Liver (tissue), 9 donors: ENCODE data around the gene LGALS4. TPM values are rescaled to one million over a fixed set of nuclear protein-coding genes. Genes with fewer than 3 reads are reported as not detected.

Experiments
- DNase-seq: peaks from one replicate; pipeline ENCODE4 v3.0.0-alpha.2; 2017; ENCODE audit warnings: low spot score
- H3K27ac ChIP-seq, 2 donors: one replicate each; pipeline ENCODE4 v1.7.0; 2013; ENCODE audit warnings: inconsistent platforms in 2 of 2, low read length in 2 of 2, control low read depth in 1 of 2, low read depth in 1 of 2, mild to moderate bottlenecking in 1 of 2
- H3K27me3 ChIP-seq, 4 donors: one replicate each; pipeline versions ENCODE4 v1.6.1 to v1.7.0; 2013; ENCODE audit warnings: low read length in 3 of 4, inconsistent platforms in 1 of 4, mild to moderate bottlenecking in 1 of 4, moderate library complexity in 1 of 4; ENCODE audit not compliant: control insufficient read depth in 4 of 4, insufficient read depth in 4 of 4
- H3K36me3 ChIP-seq, 4 donors: one replicate each; pipeline versions ENCODE4 v1.6.1 to v1.7.0; 2013; ENCODE audit warnings: low read length in 3 of 4, mild to moderate bottlenecking in 3 of 4, low read depth in 1 of 4, moderate library complexity in 1 of 4; ENCODE audit not compliant: control insufficient read depth in 4 of 4, insufficient read depth in 3 of 4
- H3K4me1 ChIP-seq, 4 donors: one replicate each; pipeline versions ENCODE4 v1.6.1 to v1.7.0; 2013; ENCODE audit warnings: low read length in 3 of 4, mild to moderate bottlenecking in 3 of 4, moderate library complexity in 1 of 4; ENCODE audit not compliant: control insufficient read depth in 4 of 4, insufficient read depth in 4 of 4
- H3K4me3 ChIP-seq, 3 donors: one replicate each; pipeline versions ENCODE4 v1.6.1 to v1.7.0; 2013; ENCODE audit warnings: low read length in 3 of 3, control low read depth in 1 of 3, low read depth in 1 of 3, mild to moderate bottlenecking in 1 of 3
- H3K9ac ChIP-seq, 2 donors: one replicate each; pipeline ENCODE4 v1.7.0; 2013; ENCODE audit warnings: low read length in 2 of 2, mild to moderate bottlenecking in 2 of 2, moderate library complexity in 2 of 2, control low read depth in 1 of 2, low read depth in 1 of 2
- H3K9me3 ChIP-seq, 4 donors: one replicate each; pipeline versions ENCODE4 v1.6.1 to v1.7.0; 2013; ENCODE audit warnings: low read length in 3 of 4; ENCODE audit not compliant: control insufficient read depth in 4 of 4
- EGR1 ChIP-seq, 2 donors: IDR thresholded peaks; 2 replicates each; pipeline ENCODE4 v1.6.1; 2016 to 2018; ENCODE audit warnings: antibody characterized with exemption in 2 of 2, low read depth in 2 of 2
- FOXA1 ChIP-seq: IDR thresholded peaks from 2 replicates; pipeline ENCODE4 v1.6.1; 2016; ENCODE audit warnings: antibody characterized with exemption
- FOXA2 ChIP-seq: IDR thresholded peaks from 2 replicates; pipeline ENCODE4 v1.6.1; 2016; ENCODE audit warnings: antibody characterized with exemption
- GABPA ChIP-seq, 2 donors: IDR thresholded peaks in 1 of 2; conservative IDR thresholded peaks in 1 of 2; 2 replicates each; pipeline ENCODE4 v1.6.1; 2016; ENCODE audit warnings: antibody characterized with exemption in 2 of 2, mild to moderate bottlenecking in 1 of 2, moderate library complexity in 1 of 2
- HNF4A ChIP-seq, 2 donors: conservative IDR thresholded peaks; 2 replicates each; pipeline ENCODE4 v1.6.1; 2016; ENCODE audit warnings: antibody characterized with exemption in 2 of 2, mild to moderate bottlenecking in 2 of 2
- HNF4G ChIP-seq: IDR thresholded peaks from 2 replicates; pipeline ENCODE4 v1.6.1; 2016; ENCODE audit warnings: antibody characterized with exemption
- JUND ChIP-seq, 2 donors: IDR thresholded peaks; 2 replicates each; pipeline ENCODE4 v1.6.1; 2016; ENCODE audit warnings: antibody characterized with exemption in 2 of 2
- NR2F2 ChIP-seq: IDR thresholded peaks from 2 replicates; pipeline ENCODE4 v1.6.1; 2016; ENCODE audit warnings: antibody characterized with exemption
- RAD21 ChIP-seq, 2 donors: IDR thresholded peaks; 2 replicates each; pipeline ENCODE4 v1.6.1; 2016; ENCODE audit warnings: antibody characterized with exemption in 2 of 2, mild to moderate bottlenecking in 2 of 2
- RXRA ChIP-seq, 2 donors: IDR thresholded peaks; 2 replicates each; pipeline ENCODE4 v1.6.1; 2017 to 2018; ENCODE audit warnings: antibody characterized with exemption in 2 of 2, mild to moderate bottlenecking in 1 of 2
- SP1 ChIP-seq: IDR thresholded peaks from 2 replicates; pipeline ENCODE4 v1.6.1; 2018; ENCODE audit warnings: antibody characterized with exemption, mild to moderate bottlenecking
- TAF1 ChIP-seq: conservative IDR thresholded peaks from 2 replicates; pipeline ENCODE4 v1.6.1; 2016; ENCODE audit warnings: antibody characterized with exemption, mild to moderate bottlenecking
- YY1 ChIP-seq: IDR thresholded peaks from 2 replicates; pipeline ENCODE4 v1.6.1; 2016; ENCODE audit warnings: antibody characterized with exemption, mild to moderate bottlenecking
- WGBS: extraction: QIAGEN DNeasy Blood & Tissue Kit; methylation state at CpG from one replicate; pipeline ENCODE4 v1.1.7; 2013; 5-methylcytosine and 5-hydroxymethylcytosine counted together
- polyA plus RNA-seq, 2 donors: library from polyadenylated mRNA; stranded (reverse) in 1 of 2; unstranded in 1 of 2; fragments of 200-250 nt in 1 of 2; fragments of >200 nt in 1 of 2; fragmentation: Nextera tagmentation in 1 of 2; extraction: Ambion mirVana in 1 of 2; gene quantifications; one replicate each; pipeline versions ENCODE4 v1.2.1 to v1.2.3, GENCODE V29; 2013 to 2015
- total RNA-seq, 2 donors: library from RNA; depleted of rRNA; stranded (reverse); fragments of >200 nt; gene quantifications; one replicate each; pipeline ENCODE4 v1.2.3, GENCODE V29; 2014
- TF ChIP-seq, protein P1 (sequence below): IDR thresholded peaks from 2 replicates; pipeline ENCODE4 v1.6.1; 2016; ENCODE audit warnings: antibody characterized with exemption, mild to moderate bottlenecking
- TF ChIP-seq, protein P2 (sequence below): IDR thresholded peaks from 2 replicates; pipeline ENCODE4 v1.6.1; 2016; ENCODE audit warnings: antibody characterized with exemption
- TF ChIP-seq, protein P3 (sequence below): IDR thresholded peaks from 2 replicates; pipeline ENCODE4 v1.6.1; 2016; ENCODE audit warnings: antibody characterized with exemption
- TF ChIP-seq, protein P4 (sequence below): IDR thresholded peaks from 2 replicates; pipeline ENCODE4 v1.6.1; 2016; ENCODE audit warnings: antibody characterized with exemption
- TF ChIP-seq, protein P5 (sequence below): fragments of 150-350 bp; IDR thresholded peaks from 2 replicates; pipeline ENCODE4 v1.5.1; 2017; ENCODE audit warnings: improper control_type of control experiment, low read depth, low read length; ENCODE audit not compliant: missing input control
- donor health status: healthy.
- donor health status: healthy.
- donor health status: healthy.
- donor health status: healthy.
- donor health status: healthy.

Gene LGALS4
- total and polyA plus RNA-seq, 4 donors: 0.42 to 40.6 (median 12.1) TPM

- peaks cover 14 to 42% (median 27%) of the 10 kb centered on the region in 4 donors for H3K36me3 ChIP-seq
Measured at GRCh38 chr19:38819231-38819920, 6.6 kb upstream of the LGALS4 start.

DNA sequence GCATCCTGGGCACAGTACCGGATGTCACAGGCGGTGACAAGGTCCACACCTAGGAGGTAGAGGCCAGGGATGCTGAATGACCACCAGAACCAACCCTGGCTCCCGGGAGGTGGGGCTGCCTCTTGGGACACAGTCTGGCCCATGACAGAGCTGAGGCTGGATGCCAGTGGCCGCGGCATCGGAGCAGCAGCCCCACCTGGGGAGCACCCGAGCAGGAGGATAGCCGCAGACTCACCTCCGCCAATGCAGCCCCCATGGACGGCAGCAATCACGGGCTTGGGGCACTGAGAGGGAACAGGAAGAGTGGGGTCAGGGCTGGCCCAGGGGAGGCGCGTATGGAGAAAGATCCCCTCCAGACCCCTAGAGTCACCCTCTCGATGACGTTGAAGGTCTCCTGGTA is 4.3 kb upstream of the LGALS4 start:
- Histone ChIP-seq H3K4me1 (peaks cover 4 to 31% (median 19%) of the 10 kb centered on the region in 4 donors), H3K27me3 (no peaks in the 10 kb centered on the region), H3K9me3 (no peaks in the 10 kb centered on the region), H3K27ac (no peak overlapping the region), H3K9ac (no peak overlapping the region), H3K4me3 (no peak overlapping the region), H3K36me3 (peaks cover 14 to 36% (median 21%) of the 10 kb centered on the region in 4 donors)
- no peak for DNase-seq
- WGBS: 97% methylated on average over 15 of the region's 15 CpGs
- TF ChIP-seq HNF4G (no peak), RAD21 (IDR thresholded peaks at IDR 0.05) (no peak), SP1 (no peak), GABPA (IDR thresholded peaks at IDR 0.05 in 1 of 2, conservative IDR thresholded peaks at IDR 0.05 in 1 of 2) (no peak), FOXA2 (no peak), HNF4A (conservative IDR thresholded peaks at IDR 0.05) (no peak), JUND (IDR thresholded peaks at IDR 0.05) (no peak), NR2F2 (no peak), FOXA1 (no peak), RXRA (IDR thresholded peaks at IDR 0.05) (no peak)
- TF ChIP-seq, protein P1, sequence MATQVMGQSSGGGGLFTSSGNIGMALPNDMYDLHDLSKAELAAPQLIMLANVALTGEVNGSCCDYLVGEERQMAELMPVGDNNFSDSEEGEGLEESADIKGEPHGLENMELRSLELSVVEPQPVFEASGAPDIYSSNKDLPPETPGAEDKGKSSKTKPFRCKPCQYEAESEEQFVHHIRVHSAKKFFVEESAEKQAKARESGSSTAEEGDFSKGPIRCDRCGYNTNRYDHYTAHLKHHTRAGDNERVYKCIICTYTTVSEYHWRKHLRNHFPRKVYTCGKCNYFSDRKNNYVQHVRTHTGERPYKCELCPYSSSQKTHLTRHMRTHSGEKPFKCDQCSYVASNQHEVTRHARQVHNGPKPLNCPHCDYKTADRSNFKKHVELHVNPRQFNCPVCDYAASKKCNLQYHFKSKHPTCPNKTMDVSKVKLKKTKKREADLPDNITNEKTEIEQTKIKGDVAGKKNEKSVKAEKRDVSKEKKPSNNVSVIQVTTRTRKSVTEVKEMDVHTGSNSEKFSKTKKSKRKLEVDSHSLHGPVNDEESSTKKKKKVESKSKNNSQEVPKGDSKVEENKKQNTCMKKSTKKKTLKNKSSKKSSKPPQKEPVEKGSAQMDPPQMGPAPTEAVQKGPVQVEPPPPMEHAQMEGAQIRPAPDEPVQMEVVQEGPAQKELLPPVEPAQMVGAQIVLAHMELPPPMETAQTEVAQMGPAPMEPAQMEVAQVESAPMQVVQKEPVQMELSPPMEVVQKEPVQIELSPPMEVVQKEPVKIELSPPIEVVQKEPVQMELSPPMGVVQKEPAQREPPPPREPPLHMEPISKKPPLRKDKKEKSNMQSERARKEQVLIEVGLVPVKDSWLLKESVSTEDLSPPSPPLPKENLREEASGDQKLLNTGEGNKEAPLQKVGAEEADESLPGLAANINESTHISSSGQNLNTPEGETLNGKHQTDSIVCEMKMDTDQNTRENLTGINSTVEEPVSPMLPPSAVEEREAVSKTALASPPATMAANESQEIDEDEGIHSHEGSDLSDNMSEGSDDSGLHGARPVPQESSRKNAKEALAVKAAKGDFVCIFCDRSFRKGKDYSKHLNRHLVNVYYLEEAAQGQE: no peak
- TF ChIP-seq, protein P2, sequence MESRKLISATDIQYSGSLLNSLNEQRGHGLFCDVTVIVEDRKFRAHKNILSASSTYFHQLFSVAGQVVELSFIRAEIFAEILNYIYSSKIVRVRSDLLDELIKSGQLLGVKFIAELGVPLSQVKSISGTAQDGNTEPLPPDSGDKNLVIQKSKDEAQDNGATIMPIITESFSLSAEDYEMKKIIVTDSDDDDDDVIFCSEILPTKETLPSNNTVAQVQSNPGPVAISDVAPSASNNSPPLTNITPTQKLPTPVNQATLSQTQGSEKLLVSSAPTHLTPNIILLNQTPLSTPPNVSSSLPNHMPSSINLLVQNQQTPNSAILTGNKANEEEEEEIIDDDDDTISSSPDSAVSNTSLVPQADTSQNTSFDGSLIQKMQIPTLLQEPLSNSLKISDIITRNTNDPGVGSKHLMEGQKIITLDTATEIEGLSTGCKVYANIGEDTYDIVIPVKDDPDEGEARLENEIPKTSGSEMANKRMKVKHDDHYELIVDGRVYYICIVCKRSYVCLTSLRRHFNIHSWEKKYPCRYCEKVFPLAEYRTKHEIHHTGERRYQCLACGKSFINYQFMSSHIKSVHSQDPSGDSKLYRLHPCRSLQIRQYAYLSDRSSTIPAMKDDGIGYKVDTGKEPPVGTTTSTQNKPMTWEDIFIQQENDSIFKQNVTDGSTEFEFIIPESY: no peak
- TF ChIP-seq, protein P3, sequence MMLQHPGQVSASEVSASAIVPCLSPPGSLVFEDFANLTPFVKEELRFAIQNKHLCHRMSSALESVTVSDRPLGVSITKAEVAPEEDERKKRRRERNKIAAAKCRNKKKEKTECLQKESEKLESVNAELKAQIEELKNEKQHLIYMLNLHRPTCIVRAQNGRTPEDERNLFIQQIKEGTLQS: no peak
- TF ChIP-seq, protein P4, sequence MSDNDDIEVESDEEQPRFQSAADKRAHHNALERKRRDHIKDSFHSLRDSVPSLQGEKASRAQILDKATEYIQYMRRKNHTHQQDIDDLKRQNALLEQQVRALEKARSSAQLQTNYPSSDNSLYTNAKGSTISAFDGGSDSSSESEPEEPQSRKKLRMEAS: no peak

More at GRCh38 chr19:38819231-38819920, 6.6 kb upstream of the LGALS4 start:
- Histone ChIP-seq H3K27me3 (no peaks in the 10 kb centered on the region), H3K27ac (no peak overlapping the region), H3K4me1 (peaks cover 0 to 15% (median 7%) of the 10 kb centered on the region in 4 donors), H3K9ac (no peak overlapping the region), H3K4me3 (no peak overlapping the region), H3K9me3 (no peaks in the 10 kb centered on the region)
- TF ChIP-seq TAF1: no peak
- no peak for TF ChIP-seq FOXA2
- no peak for TF ChIP-seq FOXA1
- TF ChIP-seq, protein P2: no peak
- no peak for TF ChIP-seq EGR1 (IDR thresholded peaks at IDR 0.05; ENCODE audit: low read depth in 2 of 2)
- TF ChIP-seq GABPA (IDR thresholded peaks at IDR 0.05 in 1 of 2, conservative IDR thresholded peaks at IDR 0.05 in 1 of 2): no peak
- TF ChIP-seq YY1: no peak
- TF ChIP-seq RXRA (IDR thresholded peaks at IDR 0.05): no peak
- TF ChIP-seq, protein P5, sequence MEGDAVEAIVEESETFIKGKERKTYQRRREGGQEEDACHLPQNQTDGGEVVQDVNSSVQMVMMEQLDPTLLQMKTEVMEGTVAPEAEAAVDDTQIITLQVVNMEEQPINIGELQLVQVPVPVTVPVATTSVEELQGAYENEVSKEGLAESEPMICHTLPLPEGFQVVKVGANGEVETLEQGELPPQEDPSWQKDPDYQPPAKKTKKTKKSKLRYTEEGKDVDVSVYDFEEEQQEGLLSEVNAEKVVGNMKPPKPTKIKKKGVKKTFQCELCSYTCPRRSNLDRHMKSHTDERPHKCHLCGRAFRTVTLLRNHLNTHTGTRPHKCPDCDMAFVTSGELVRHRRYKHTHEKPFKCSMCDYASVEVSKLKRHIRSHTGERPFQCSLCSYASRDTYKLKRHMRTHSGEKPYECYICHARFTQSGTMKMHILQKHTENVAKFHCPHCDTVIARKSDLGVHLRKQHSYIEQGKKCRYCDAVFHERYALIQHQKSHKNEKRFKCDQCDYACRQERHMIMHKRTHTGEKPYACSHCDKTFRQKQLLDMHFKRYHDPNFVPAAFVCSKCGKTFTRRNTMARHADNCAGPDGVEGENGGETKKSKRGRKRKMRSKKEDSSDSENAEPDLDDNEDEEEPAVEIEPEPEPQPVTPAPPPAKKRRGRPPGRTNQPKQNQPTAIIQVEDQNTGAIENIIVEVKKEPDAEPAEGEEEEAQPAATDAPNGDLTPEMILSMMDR: no peak
- TF ChIP-seq JUND (IDR thresholded peaks at IDR 0.05): no peak
- TF ChIP-seq RAD21 (IDR thresholded peaks at IDR 0.05): no peak
- no peak for TF ChIP-seq NR2F2
- 75% methylated on average over 13 of the region's 13 CpGs for WGBS
- no peak for DNase-seq
